ENCODE data around the gene ATP5F1B. TPM values are rescaled to one million over a fixed set of nuclear protein-coding genes. Genes with fewer than 3 reads are reported as not detected.

The ATP5F1B gene
- total RNA-seq, 2 donors from 2014 or later = 155 to 179 TPM

DNA sequence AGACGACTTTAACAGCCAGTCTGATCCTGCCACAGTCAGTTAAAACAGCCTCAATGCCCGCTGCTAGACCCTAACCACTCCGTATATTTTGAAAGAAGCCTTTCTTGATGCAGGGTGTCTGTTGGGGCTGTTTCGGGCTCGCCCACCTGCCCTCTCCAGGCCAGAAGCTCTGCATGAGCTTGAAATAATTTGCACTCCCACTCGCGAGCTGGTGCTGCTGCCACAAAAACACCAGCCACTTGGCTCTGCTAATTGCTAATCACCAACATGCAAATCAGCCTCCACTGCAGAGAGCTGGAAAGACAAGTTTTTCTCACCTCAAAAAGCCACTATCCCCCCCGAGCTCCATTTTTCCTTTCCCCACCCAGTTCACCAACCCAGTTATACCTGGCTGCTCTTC lies 31.2 kb downstream of the ATP5F1B start:
- no peaks in the 10 kb centered on the region for H3K27me3 ChIP-seq
- no peak for ATAC-seq
- TF ChIP-seq, protein P1, sequence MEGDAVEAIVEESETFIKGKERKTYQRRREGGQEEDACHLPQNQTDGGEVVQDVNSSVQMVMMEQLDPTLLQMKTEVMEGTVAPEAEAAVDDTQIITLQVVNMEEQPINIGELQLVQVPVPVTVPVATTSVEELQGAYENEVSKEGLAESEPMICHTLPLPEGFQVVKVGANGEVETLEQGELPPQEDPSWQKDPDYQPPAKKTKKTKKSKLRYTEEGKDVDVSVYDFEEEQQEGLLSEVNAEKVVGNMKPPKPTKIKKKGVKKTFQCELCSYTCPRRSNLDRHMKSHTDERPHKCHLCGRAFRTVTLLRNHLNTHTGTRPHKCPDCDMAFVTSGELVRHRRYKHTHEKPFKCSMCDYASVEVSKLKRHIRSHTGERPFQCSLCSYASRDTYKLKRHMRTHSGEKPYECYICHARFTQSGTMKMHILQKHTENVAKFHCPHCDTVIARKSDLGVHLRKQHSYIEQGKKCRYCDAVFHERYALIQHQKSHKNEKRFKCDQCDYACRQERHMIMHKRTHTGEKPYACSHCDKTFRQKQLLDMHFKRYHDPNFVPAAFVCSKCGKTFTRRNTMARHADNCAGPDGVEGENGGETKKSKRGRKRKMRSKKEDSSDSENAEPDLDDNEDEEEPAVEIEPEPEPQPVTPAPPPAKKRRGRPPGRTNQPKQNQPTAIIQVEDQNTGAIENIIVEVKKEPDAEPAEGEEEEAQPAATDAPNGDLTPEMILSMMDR (IDR thresholded peaks at IDR 0.05) = no peak
- no peak for TF ChIP-seq POLR2A (IDR thresholded peaks at IDR 0.05)
- WGBS, 2 donors = 84 to 85% methylated on average over 8 of the region's 8 CpGs
- no peak for DNase-seq
- no peaks in the 10 kb centered on the region for H3K9me3 ChIP-seq
- peaks cover 21 to 60% of the 10 kb centered on the region in 2 donors for H3K36me3 ChIP-seq (replicated peaks in 1 of 2; ENCODE audit: insufficient read depth in 1 of 2, low read depth in 2 of 2)
- H3K27ac ChIP-seq = no peak overlapping the region
- intact Hi-C loops (cut with DNase I) = no loop called here
- no peak overlapping the region for H3K4me3 ChIP-seq
- no peaks in the 10 kb centered on the region for H3K4me1 ChIP-seq

- WGBS, 2 donors = 96 to 100% methylated on average over 3 of the region's 3 CpGs
- H3K27ac ChIP-seq = no peak overlapping the region
- H3K36me3 ChIP-seq (replicated peaks in 1 of 2; ENCODE audit: insufficient read depth in 1 of 2, low read depth in 2 of 2) = peaks cover 46 to 84% of the 10 kb centered on the region in 2 donors
- no peak for DNase-seq
- intact Hi-C loops (cut with DNase I) = no loop called here
- ATAC-seq = no peak
- no peak for TF ChIP-seq POLR2A (IDR thresholded peaks at IDR 0.05)
- TF ChIP-seq, protein P1 (IDR thresholded peaks at IDR 0.05) = no peak
- no peaks in the 10 kb centered on the region for H3K4me1 ChIP-seq
- H3K9me3 ChIP-seq = no peaks in the 10 kb centered on the region
- no peaks in the 10 kb centered on the region for H3K27me3 ChIP-seq
- no peak overlapping the region for H3K4me3 ChIP-seq
Measured at GRCh38 chr12:56604355-56604754, 41.4 kb downstream of the ATP5F1B start.

GRCh38 chr12:56602239-56602638 lies 43.5 kb downstream of the ATP5F1B start:
- TF ChIP-seq, protein P1 (IDR thresholded peaks at IDR 0.05) = no peak
- no peak for TF ChIP-seq POLR2A (IDR thresholded peaks at IDR 0.05)
- no peaks in the 10 kb centered on the region for H3K4me1 ChIP-seq
- ATAC-seq (no peak), DNase-seq (no peak)
- peaks cover 56 to 88% of the 10 kb centered on the region in 2 donors for H3K36me3 ChIP-seq (replicated peaks in 1 of 2; ENCODE audit: insufficient read depth in 1 of 2, low read depth in 2 of 2)
- WGBS, 2 donors = 57 to 62% methylated on average over 3 of the region's 3 CpGs
- intact Hi-C loops (cut with DNase I) = no loop called here
- H3K4me3 ChIP-seq = no peak overlapping the region
- no peaks in the 10 kb centered on the region for H3K9me3 ChIP-seq
- no peak overlapping the region for H3K27ac ChIP-seq
- H3K27me3 ChIP-seq = no peaks in the 10 kb centered on the region

DNA sequence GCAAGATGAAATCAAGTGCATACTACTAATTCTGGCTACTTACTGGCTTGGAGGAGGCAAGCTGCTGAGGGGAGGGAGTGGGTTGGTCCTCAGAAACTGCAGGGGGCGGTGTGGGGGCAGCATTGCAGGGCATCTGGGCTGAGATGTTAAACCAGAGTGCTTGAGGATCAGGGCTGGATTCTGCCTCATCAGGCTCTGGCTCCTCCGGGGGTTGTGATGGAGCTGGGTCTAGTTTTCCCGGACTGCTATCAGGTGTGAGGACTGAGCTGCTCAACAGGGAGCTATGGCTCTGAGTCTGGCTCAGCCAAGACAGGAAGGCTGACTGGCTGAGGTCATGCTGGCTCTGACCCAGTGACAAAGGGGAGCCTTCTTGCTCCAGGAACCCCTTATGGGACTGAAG lies 44.3 kb downstream of the ATP5F1B start:
- Histone ChIP-seq H3K9me3 (no peaks in the 10 kb centered on the region), H3K27me3 (no peaks in the 10 kb centered on the region), H3K36me3 (replicated peaks in 1 of 2; ENCODE audit: insufficient read depth in 1 of 2, low read depth in 2 of 2) (peaks cover 56 to 82% of the 10 kb centered on the region in 2 donors), H3K4me3 (no peak overlapping the region), H3K27ac (no peak overlapping the region), H3K4me1 (no peaks in the 10 kb centered on the region)
- no peak for TF ChIP-seq POLR2A (IDR thresholded peaks at IDR 0.05)
- TF ChIP-seq, protein P1 (IDR thresholded peaks at IDR 0.05) = peak in 1 of 7 experiments; percentile 6
- DNase-seq (peak in 1 of 4 donors; percentile 18), ATAC-seq (no peak)
- intact Hi-C loops (cut with DNase I) = no loop called here
- 65% methylated on average over 3 of the region's 3 CpGs; no CpG with 5 or more reads in 1 of the 2 donors for WGBS, 2 donors

- peaks cover 56 to 75% of the 10 kb centered on the region in 2 donors for H3K36me3 ChIP-seq (replicated peaks in 1 of 2; ENCODE audit: insufficient read depth in 1 of 2, low read depth in 2 of 2)
- no peaks in the 10 kb centered on the region for H3K27me3 ChIP-seq
- H3K9me3 ChIP-seq = no peaks in the 10 kb centered on the region
- ATAC-seq (no peak), DNase-seq (no peak)
- no peak overlapping the region for H3K4me3 ChIP-seq
- H3K27ac ChIP-seq = no peak overlapping the region
- intact Hi-C loops (cut with DNase I) = no loop called here
- whole genome bisulfite sequencing, 2 donors = 71 to 75% methylated on average over 6 of the region's 6 CpGs
- H3K4me1 ChIP-seq = no peaks in the 10 kb centered on the region
- TF ChIP-seq, protein P1 (IDR thresholded peaks at IDR 0.05) = no peak
- TF ChIP-seq POLR2A (IDR thresholded peaks at IDR 0.05) = no peak
Measured at GRCh38 chr12:56600753-56601152, 45.0 kb downstream of the ATP5F1B start.
